HG03457 (cell line): ENCODE data around the gene PLXND1.

ENCODE experiments used
- ATAC-seq: cut with Tn5 transposase; IDR thresholded peaks from one replicate; pipeline ENCODE4 v1.9.1; 2021; ENCODE audit warnings: moderate number of reproducible peaks; ENCODE audit not compliant: unreplicated experiment

Gene PLXND1

DNA sequence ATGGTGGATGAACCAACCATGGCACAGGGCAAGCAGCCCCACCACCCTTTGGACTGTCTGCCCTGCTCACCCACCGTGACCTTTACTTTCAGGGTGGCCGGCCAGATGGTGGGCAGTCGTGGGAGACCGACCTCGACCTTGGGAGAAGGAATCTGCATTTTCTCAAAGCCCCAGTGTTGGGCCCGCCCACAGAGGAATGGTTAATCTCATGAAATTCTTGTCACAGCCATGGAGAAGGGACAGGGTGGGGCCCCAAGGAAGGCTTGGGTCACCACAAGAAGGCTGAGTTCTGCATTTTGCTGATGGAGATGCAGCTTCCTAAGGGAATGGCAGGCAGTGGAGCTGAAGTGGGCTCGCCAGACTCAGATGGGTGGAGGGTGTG, 2.9 kb downstream of the PLXND1 start:
- ATAC-seq, result no peak

DNA sequence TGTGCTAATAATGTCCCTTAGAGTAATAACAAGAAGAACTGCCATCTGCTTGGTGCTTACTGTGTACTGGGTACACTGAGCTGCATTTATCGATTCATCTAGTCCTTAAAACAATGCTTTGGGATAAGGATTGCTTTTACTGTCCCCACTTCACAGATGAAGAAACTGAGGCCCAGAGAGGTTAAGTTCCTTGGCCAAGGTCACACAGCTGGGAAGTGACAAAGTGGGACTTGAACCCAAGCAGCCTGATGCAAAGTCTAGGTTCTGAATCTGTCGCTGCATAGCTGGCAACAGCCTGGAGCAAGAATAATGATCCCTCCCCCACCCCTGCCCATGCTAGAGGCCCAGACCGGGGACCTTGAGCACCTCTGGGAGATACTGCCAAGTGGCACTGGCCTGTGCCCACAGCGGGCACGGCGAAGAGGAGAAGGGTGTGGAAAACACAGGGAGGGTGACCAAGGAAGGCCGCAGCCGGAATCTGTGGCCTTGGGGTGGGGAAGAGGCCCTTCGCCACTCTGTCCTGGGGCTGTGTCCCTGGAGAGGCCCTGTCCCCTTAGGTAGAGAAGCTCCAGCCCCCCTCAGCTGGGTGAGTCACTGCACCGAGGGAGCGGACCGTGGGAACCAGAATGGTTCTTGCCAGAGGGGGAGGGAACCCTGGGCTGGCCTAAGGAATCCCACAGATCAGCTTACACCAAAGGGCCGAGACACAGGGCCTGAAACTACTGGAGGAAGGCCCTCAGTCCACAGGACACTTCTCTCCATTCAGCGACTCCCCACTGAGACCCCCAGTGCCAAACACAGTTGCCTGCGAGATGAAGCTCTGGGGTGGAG, 3.5 kb downstream of the PLXND1 start:
- ATAC-seq, result no peak

DNA sequence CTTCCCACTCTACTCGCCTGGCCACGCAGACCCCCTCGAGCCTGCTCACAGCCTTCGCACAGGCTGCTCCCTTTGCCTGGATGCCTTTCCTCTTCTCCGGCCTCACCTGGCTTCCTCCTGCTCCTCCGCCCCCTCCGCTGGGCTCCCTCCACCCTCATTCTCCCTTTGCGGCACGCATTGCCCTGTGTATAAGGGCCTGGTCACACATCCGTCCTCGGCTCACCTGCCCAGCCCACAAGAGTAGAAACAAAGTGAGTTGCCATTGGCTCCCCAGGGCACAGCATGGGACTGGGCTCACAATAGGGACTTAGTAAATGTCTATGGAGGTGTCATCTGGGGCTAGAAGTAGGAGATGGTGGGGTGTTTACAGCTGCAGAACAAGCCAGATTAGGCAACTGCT, 4.2 kb downstream of the PLXND1 start:
- no peak for ATAC-seq

DNA sequence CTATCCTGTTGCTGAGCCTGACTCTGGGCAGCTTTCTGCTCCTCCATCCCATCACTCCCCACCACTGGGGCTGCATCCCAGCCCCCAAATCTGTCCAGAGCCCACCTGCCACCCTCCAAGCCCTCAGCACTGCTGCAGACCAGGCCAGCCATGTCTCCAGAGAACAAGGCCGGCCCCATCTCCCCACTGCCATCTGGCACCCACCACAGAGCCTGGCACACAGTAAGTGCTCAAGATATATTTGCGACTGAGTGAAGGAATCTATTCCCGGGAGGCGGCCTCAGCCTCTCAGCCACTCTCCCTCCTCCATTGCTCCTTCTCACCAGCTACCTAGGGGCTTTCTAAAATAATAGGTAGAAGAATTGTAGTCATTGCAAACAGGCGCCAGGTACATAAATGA, 4.8 kb downstream of the PLXND1 start:
- no peak for ATAC-seq

DNA sequence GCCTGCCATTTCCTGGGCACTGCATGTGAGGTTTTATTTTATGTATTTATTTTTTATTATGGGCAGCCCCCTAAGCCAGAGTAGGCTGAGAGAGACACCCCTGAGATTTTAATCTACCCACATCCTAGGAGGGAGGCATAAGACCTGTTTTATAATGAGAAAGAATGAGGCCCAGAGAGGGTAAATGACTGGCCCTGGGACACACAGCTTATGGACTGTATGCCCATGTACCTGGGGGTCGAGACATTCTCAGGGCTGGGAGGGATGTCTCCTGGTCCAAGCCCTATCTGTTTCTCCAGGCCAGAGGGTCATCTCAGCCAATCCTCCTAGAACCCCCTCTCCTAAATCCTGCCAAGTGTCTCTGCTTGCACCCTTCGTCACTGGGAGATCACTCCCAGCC, 6.1 kb downstream of the PLXND1 start:
- ATAC-seq, result no peak

DNA sequence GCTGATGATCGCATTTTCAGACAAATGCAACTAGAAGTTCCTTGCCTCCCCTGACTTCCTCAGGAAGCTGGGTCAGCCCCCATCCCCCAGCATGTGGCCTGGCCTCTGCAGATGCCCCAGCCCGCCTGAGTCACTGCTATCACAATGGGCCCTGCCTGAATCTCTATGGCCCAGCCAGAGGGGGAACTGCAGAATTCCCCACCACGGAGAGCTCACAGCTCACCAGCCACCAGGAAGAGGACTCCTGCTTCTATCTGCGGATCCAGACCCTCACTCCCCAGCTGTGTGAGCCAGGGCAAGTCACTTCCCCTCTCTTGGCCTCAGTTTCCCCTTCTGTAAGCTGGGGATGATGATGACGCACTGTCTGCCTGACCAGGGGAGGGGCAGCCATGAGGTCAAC, 6.9 kb downstream of the PLXND1 start:
- ATAC-seq, result no peak

DNA sequence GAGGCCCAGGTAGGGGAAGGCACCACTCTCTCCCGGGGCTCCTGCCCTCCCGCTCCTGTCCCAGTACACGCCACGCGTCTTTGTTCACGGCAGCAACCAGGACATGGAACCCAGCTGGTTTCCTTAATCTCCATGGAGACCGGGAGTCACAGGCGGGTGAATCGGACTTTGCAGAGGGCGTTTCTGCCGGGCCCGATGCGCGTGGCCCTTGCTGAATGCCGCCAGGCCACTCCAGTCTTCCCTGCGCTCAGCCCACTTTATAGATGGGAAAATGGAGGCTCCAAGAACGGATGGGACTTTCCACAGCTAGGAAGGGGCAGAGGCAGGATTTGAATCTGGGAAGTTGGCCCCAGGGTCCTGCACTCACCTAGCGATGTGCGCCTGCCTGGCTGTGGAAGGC, 7.4 kb downstream of the PLXND1 start:
- no peak for ATAC-seq

DNA sequence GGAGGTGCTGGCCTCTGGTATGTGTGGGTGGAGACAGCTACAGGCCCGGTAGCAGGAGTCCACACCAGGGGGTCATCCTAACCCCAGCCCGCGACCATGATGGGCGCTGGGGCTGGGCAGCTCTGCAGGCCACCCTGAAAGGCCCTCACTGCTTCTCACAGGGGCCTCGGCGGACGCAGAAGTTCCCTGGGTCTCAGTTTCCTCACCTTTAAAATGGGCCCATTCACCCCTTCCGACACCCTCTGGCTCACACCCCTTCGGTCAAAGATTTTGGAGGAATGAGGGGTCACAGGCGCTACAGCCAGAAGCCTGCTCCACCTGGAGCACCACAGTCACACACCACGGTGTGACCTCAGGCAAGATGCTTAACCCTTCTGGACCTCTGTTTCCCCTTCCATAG, 8.0 kb downstream of the PLXND1 start:
- ATAC-seq, result no peak

DNA sequence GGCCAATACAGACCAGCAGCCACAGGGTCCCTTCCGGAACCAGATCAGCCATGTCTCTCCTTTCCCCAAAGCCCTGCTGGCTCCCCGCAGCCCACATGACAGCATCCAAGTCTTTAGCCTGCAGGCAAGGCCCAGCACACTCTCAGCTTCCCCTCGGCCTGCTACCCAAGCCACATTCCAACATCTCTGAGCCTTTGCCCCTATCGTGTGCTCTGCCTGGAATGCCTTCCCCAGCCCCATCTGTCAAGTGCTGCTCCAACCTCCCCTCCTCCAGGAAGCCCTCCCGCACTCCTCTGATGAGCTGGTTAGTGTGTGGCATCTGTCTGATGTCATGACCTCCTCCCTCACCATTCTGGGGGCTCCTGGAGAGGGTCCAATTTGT, 8.5 kb downstream of the PLXND1 start:
- ATAC-seq, result no peak

DNA sequence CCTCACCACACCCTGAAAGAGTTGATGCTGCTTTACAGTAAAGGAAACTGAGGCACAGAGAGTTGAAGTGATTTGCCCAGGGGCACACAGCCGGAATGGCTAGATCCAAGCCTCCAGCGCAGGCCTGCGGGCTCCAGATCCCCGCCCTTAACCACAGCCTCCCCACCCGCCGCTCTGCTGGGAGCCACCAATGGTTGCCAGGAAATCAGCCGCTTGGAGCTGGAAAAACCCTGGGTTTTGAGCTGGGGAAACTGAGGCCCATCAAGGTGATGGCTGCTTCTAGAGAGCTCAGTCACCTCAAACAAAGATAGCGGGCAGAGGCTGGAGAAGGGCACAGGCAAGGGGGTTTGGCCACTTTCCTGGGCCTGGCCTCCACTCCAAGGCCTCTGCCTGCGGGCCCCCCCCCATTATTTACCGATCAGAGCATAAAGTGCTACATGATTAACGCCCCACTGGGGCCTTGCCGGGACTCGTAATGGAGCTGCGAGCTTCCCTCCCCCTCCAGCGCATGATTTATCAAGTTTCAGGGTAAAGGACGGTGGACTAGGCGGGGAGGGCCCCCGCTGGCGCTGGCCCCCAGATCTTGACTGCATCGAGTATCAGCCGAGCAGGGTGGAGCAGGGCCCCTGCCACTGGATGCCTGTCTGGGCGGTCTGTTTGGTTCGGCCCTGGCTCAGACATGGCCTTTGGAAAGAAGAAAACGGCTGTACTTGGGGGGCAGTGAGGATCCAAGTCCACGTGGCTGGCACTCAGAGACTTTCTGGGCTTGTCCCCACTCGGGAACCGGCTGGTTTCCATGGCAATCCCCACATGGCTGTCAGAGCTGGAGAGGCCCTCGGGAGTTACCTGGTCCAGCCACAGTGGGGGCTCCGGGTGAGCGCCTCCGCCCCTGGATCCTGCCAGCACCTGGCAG, 9.1 kb downstream of the PLXND1 start:
- no peak for ATAC-seq

DNA sequence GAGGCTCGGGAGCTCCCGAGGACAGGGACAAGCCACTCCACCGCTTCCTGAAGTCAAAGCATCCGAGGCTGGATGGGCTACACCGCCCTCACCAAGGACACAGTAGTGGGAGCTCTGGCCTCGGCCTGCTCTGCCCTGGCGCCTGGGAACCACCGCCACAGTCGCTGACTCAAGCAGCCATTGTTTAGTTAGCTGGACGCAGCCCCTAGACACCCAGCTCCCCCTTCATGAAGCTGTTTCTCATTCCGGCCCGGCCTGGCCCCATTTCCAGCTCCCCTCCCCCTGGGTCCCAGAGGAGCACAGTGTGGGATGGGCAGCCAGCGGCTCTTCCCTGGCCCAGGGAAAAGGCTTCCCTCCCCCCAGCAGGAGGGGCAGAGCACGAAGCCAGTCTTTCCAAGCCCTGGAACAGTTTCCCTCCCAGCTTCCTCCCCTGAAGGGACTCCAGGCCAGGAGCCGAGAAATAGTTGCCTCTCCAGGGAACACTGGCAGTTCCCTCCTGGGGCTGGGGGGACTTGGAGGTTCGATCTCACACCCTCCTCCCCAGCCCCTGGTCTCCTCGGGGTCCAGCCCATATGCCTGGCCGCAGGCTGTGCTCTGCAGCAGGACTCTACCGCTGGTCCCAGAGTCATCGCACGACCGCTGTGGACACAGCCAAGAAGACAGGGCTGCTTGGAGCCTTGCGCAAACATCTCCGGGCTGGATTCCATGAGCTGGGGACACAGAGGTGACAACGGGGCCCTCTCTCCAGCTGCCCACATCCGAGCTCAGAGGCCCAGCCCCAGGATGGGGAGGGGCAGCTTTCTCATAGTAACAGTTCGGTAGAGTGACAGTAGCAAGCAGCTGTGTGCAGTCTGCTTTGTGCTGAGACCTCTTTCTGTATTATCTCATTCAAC, 10.0 kb downstream of the PLXND1 start:
- no peak for ATAC-seq

DNA sequence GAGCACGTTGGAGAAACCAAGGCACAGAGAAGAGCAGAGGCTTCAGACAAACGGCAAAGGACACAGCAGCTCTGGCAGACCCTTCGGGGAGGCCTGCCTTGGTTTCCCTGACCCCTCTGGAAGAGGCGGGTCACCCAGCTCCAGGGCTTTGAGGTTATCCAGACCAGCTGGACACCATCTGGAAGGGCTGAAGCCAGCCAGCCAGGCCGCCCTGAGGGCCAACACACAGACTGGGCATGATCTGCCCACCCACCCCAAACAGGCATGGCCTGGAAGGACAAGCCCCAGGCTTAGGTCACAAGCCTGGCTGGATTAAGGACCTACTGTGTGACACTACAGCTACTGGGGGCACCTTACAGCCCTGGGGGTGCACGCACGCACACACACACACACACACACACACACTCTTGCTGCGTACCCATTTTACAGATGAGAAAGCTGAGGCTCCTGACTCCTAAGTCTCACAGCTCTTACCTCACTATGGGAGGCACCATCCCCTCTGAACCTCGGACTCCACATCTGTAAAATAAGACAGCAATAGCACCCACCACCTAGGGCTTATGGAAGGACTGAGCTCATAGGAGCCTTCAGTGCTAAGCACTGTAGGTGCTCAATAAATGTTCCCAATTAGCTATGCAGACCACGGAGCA, 10.8 kb downstream of the PLXND1 start:
- no peak for ATAC-seq

DNA sequence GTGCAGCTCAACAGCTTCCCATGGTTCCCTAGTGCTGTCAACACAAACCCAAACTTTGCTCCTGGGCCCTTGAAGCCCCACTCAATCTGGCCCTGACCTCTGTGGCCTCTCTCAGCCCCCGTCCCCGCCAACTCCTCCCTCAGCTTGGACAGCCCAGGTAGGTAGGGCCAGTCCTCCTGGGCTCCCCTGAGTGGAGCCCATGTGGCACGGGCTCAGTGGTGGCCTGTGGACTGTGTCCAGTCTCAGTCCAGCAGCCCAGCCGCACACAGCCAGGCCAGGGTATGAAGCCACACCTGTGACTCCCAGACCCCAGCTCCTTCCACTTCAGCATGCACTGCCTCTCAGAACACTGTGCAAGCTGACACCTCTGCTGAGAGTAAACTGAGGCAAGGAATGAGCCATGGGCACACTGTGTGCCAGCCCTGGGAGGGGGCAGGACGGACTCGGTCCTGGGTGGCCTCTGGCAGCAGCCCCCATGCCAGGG, 11.5 kb downstream of the PLXND1 start:
- ATAC-seq, result no peak

DNA sequence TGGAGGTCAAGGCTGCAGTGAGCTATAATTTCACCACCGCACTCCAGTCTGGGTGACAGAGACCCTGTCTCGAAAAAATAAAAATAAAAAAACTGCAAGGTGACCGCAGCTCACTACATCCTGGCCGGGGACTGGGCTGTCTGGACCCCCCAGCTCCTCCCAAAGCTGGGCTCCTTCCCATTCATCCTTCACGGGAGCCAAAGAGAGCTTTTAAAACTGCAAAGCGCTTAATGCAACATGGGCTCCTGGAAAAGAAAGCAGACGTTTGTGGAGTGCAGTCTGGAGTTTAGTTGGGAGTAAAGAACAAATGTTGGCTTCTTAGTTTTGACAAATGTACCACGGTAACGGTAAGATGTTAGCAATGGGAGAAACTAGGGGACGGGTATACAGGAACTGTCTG, 12.1 kb downstream of the PLXND1 start:
- no peak for ATAC-seq

DNA sequence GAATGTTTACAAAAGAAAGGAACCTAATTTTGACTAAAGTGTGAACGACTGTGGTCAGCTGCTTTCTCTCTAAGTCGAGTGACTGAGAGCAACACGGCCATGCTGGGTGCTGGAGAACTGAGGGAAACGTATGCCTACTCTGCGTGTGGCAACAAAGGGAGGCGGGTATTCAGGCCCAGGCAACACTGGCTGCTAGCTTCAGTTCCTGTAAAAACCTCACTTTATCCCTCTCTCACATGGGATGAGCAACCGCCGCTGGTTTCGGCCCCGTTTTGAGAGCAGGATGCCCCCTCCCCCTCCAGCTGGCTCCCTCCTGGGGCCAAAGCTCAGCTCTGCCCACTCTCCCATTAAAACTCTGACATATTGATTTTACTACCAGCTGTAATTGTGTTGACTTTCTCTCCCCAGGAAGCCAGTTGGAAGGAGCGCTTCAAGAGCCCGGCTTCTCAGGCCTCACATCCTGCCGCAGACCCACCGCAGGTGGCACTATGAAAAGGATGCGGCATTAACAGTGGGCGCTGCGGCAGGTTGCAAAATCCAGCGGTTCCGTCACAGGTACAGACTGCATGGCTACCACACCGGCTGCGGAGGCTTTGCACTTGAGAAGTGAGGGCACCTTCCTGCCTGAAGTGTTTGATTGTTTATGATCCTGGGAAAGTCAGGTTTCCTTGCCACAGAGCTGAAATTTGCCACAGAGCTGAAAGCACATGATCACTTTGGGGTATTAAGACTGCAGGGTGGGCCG, 12.7 kb downstream of the PLXND1 start:
- ATAC-seq, result no peak

DNA sequence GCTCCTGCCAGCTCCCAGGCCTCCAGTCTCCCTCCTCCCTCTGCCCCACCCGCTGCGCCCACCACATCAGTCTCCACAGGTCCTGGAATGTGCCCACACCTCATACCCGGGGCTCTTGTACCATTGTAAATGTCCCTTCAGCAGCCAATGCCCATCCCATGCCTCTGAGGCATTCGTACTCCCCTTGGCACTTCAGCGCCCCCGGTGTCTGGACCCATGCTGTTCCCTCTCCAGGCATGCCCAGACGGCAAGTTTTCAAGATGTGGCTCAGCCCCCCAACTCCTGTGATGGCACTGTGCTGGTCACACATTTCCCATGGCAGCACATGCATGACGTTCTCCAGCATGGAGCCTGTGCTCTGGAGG, 13.3 kb downstream of the PLXND1 start:
- no peak for ATAC-seq

DNA sequence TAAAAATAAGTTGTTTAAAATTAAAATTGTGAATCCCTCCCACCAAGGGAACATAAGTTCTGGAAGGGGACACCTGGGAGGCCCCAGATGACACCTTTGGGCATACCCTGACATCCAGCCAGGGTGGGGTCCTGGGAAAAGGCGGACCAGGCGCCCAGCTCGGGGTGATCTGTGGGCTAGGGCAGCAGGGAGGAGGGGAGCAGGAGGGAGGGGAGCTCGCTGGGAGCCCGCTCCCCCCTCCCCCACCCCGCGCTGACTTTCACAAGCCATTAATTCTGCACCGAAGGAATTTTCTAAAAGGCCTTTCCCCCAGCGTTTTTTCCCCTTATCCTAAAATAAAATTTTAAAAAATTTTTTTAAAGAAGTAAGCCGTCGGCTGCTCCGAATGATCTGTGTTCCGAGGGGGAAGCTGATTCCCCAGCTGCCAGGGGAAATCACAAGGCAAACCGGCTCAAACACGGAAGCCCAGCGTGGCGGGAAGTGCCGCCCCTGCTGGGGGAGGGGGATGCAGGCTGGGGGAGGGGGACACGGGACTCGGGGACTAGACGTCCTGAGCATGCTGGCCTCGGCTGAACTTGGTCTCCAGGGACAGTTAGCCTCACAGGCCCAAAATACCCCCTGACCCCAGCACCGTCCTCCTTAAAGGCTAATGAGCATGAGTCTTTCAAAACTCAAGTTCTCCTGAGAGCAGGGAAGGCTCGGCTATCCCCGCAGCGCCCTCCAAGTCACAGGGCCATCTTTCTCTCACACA, 13.9 kb downstream of the PLXND1 start:
- no peak for ATAC-seq

DNA sequence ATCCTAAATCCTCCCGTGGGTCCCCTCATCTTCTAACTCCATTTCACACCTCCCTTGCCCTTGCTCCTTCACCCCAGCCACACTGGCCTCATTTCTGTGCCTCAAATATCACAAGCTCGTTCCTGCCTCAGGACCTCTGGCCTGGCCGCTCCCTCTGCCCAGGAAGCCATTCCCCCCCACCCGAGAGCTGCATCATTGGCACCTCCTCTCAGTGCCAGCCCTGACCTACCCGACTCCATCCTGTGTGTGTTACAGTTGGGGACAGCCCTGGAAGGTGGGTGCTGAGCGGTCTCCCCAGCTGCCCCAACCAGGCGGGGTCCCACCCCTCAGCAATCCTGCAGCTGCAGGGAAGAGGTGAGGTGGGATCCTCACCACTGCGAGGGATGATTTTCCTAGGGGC, 14.5 kb downstream of the PLXND1 start:
- no peak for ATAC-seq

DNA sequence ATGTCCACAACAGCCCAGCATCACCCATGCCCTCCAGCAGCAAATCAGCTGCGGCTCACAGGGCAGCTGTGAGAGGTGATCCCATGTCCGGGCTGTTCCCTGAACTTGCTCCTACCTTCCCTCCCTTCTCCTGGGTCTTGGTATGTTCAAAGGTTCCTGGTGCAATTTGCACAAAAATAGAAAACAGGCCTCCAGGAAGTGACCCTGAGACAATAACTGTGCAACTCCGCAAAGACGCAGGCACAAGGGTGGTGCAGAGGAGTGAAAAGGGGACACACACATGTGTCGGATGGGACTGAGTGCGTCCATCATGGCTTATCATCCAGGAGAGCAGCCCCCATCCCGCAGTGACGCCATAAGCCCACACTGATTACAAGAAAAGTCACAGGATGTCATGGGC, 16.3 kb downstream of the PLXND1 start:
- no peak for ATAC-seq
